H1 (cell line): ENCODE measurements around the gene PPP2R3B.

ENCODE experiments used
- BCL11A ChIP-seq, 2 experiments: IDR thresholded peaks; one replicate each; pipeline ENCODE4 v1.6.1; 2011; ENCODE audit warnings: low read depth in 2 of 2, low read length in 2 of 2, mild to moderate bottlenecking in 2 of 2
- BRCA1 ChIP-seq: IDR thresholded peaks from 2 replicates; pipeline ENCODE4 v1.6.1; 2012; ENCODE audit warnings: low read depth, low read length, improper control_type of control experiment
- CREB1 ChIP-seq: IDR thresholded peaks from 2 replicates; pipeline ENCODE4 v1.6.1; 2012; ENCODE audit warnings: inconsistent platforms
- EZH2 ChIP-seq: fragments of 200-600 bp; sonication (generic); IDR thresholded peaks from 2 replicates; pipeline ENCODE4 v1.7.1; 2012; ENCODE audit warnings: low read depth, mild to moderate bottlenecking, moderate library complexity, low read length, inconsistent platforms; ENCODE audit not compliant: severe bottlenecking
- JUND ChIP-seq: IDR thresholded peaks from 2 replicates; pipeline ENCODE4 v1.6.1; 2011; ENCODE audit warnings: mild to moderate bottlenecking, improper control_type of control experiment, low read length
- POLR2AphosphoS5 ChIP-seq: IDR thresholded peaks from 2 replicates; pipeline ENCODE4 v1.6.1; 2011; ENCODE audit warnings: low read depth, low read length
- TBP ChIP-seq: IDR thresholded peaks from 2 replicates; pipeline ENCODE4 v1.6.1; 2011; ENCODE audit warnings: low read depth, low read length, improper control_type of control experiment
- YY1 ChIP-seq: IDR thresholded peaks from 2 replicates; pipeline ENCODE4 v1.6.1; 2011; ENCODE audit warnings: low read depth, mild to moderate bottlenecking, low read length
- TF ChIP-seq, protein P1 (sequence below), 3 experiments: IDR thresholded peaks; 1 replicate in 2 of 3; 2 replicates in 1 of 3; pipeline versions ENCODE4 v1.5.1 to v1.6.1; 2011; ENCODE audit warnings: low read length in 3 of 3, mild to moderate bottlenecking in 3 of 3, inconsistent platforms in 2 of 3, low read depth in 1 of 3, moderate library complexity in 1 of 3; ENCODE audit not compliant: insufficient read depth in 1 of 3; ENCODE audit errors: control extremely low read depth in 1 of 3
- TF ChIP-seq, protein P2 (sequence below): IDR thresholded peaks from 2 replicates; pipeline ENCODE4 v1.6.1; 2012; ENCODE audit warnings: inconsistent platforms

DNA sequence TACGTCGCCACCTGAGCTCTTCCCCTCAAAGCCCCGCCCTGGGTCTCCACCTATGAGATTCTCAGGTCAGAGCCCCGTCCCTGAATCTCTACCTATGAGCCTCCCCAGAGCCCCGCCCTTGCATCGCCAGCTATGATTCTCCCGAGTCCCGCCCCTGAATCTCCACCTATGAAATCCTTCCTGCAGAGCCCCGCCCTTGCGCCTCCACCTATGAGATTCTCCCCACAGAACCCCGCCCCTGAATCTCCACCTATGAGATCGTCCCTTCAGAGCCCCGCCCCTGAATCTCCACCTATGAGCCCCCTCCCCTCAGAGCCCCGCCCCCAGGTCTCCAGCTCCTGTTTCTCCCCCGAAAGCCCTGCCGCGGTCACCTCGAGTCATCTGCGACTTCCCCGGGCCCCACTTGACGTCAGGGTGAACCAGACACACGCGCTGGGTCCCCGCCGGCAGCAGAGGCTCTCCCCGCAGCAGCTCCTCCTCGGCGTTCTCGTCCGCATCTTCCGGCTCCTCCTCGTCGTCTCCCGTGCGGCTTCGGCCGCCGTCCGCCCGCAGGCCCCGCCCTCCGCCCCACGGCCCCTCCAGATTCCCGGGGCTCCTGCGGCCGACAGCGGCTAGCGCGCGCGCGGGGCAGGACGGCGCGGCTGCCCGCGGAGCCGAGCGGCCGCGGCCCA is 68.5 kb downstream of the PPP2R3B start:
- TF ChIP-seq, protein P1, sequence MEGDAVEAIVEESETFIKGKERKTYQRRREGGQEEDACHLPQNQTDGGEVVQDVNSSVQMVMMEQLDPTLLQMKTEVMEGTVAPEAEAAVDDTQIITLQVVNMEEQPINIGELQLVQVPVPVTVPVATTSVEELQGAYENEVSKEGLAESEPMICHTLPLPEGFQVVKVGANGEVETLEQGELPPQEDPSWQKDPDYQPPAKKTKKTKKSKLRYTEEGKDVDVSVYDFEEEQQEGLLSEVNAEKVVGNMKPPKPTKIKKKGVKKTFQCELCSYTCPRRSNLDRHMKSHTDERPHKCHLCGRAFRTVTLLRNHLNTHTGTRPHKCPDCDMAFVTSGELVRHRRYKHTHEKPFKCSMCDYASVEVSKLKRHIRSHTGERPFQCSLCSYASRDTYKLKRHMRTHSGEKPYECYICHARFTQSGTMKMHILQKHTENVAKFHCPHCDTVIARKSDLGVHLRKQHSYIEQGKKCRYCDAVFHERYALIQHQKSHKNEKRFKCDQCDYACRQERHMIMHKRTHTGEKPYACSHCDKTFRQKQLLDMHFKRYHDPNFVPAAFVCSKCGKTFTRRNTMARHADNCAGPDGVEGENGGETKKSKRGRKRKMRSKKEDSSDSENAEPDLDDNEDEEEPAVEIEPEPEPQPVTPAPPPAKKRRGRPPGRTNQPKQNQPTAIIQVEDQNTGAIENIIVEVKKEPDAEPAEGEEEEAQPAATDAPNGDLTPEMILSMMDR (IDR thresholded peaks at IDR 0.05; ENCODE audit: control extremely low read depth in 1 of 3, insufficient read depth in 1 of 3, low read depth in 1 of 3, low read length in 3 of 3), result no peak
- TF ChIP-seq CREB1, result no peak
- TF ChIP-seq BRCA1, result no peak
- TF ChIP-seq BCL11A (IDR thresholded peaks at IDR 0.05; ENCODE audit: low read depth in 2 of 2, low read length in 2 of 2), result no peak
- TF ChIP-seq YY1, result no peak
- TF ChIP-seq, protein P2, sequence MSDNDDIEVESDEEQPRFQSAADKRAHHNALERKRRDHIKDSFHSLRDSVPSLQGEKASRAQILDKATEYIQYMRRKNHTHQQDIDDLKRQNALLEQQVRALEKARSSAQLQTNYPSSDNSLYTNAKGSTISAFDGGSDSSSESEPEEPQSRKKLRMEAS, result no peak
- TF ChIP-seq TBP, result 0 out of 2 replicates have a peak, but pooled peaks have one; percentile 18
- TF ChIP-seq JUND, result no peak
- no peak for TF ChIP-seq EZH2
- peak; percentile 77 for TF ChIP-seq POLR2AphosphoS5
